WTC11 (cell line): ENCODE results near the gene BCAS3. TPM values are rescaled to one million over a fixed set of nuclear protein-coding genes. Genes with fewer than 3 reads are reported as not detected.

Experiments used
- ATAC-seq: fragments of 200-7000 bp; cut with Tn5 transposase; 2 replicates; pipeline ENCODE4 v1.10.0; 2021; ENCODE audit warnings: mild to moderate bottlenecking, moderate library complexity
- CTCF ChIA-PET: fragments of 300-600 bp; sonication (Branson Sonifier 250); formaldehyde crosslinking; loops from one replicate; lab custom pipeline; 2021; ENCODE audit warnings: antibody characterized with exemption; lab: Charles Lee
- POLR2A ChIA-PET: fragments of 350-600 bp; sonication (Branson Sonifier 250); formaldehyde crosslinking; loops from one replicate; lab custom pipeline; 2021; ENCODE audit warnings: antibody characterized with exemption; lab: Charles Lee
- DNase-seq: peaks from one replicate; pipeline ENCODE4 v3.0.0; 2021; ENCODE audit warnings: low spot score
- H3K27ac Mint-ChIP-seq: 2 replicates; pipeline ENCODE4 v1.8.0; 2021; ENCODE audit warnings: mixed read lengths
- H3K27me3 Mint-ChIP-seq: 2 replicates; pipeline ENCODE4 v1.8.0; 2021; ENCODE audit warnings: low read depth, mild to moderate bottlenecking, moderate library complexity, mixed read lengths
- H3K36me3 Mint-ChIP-seq: 2 replicates; pipeline ENCODE4 v1.8.0; 2021; ENCODE audit warnings: mixed read lengths
- H3K4me1 Mint-ChIP-seq: 2 replicates; pipeline ENCODE4 v1.8.0; 2022; ENCODE audit warnings: mixed read lengths
- H3K4me3 Mint-ChIP-seq: 2 replicates; pipeline ENCODE4 v1.8.0; 2021; ENCODE audit warnings: mild to moderate bottlenecking, moderate library complexity, mixed read lengths
- H3K9me3 Mint-ChIP-seq: 2 replicates; pipeline ENCODE4 v1.8.0; 2021; ENCODE audit warnings: mixed read lengths
- CBFB ChIP-seq: sonication (generic); formaldehyde crosslinking; IDR thresholded peaks from 2 replicates; pipeline ENCODE4 v1.8.1; 2022; ENCODE audit warnings: mild to moderate bottlenecking, low read depth, missing genetic modification reagents
- FOXK1 ChIP-seq: sonication (generic); formaldehyde crosslinking; IDR thresholded peaks from 2 replicates; pipeline ENCODE4 v1.8.0; 2022; ENCODE audit warnings: mild to moderate bottlenecking, moderate library complexity, missing genetic modification reagents
- IRF2 ChIP-seq: sonication (generic); formaldehyde crosslinking; IDR thresholded peaks from 2 replicates; pipeline ENCODE4 v1.8.0; 2022; ENCODE audit warnings: low read depth, missing genetic modification reagents, borderline replicate concordance
- JAZF1 ChIP-seq: fragments of 250-450 bp; sonication (Bioruptor Pico); IDR thresholded peaks from 2 replicates; pipeline ENCODE4 v1.9.0; 2021; ENCODE audit warnings: moderate library complexity, mild to moderate bottlenecking, inconsistent platforms
- NFYB ChIP-seq: sonication (generic); formaldehyde crosslinking; conservative IDR thresholded peaks from 2 replicates; pipeline ENCODE4 v1.8.0; 2022; ENCODE audit warnings: low read depth, missing genetic modification reagents
- NR1H2 ChIP-seq: sonication (generic); formaldehyde crosslinking; IDR thresholded peaks from 2 replicates; pipeline ENCODE4 v1.9.0; 2021; ENCODE audit warnings: mild to moderate bottlenecking, moderate library complexity, missing genetic modification reagents
- NR2C2 ChIP-seq: sonication (generic); formaldehyde crosslinking; IDR thresholded peaks from 2 replicates; pipeline ENCODE4 v1.8.0; 2022; ENCODE audit warnings: mild to moderate bottlenecking, missing genetic modification reagents
- RORB ChIP-seq: fragments of 250-450 bp; sonication (Bioruptor Pico); IDR thresholded peaks from 2 replicates; pipeline ENCODE4 v1.9.0; 2021; ENCODE audit warnings: mild to moderate bottlenecking
- SOX15 ChIP-seq: fragments of 250-450 bp; sonication (Bioruptor Pico); IDR thresholded peaks from 2 replicates; pipeline ENCODE4 v1.9.0; 2021; ENCODE audit warnings: mild to moderate bottlenecking
- TEAD1 ChIP-seq: sonication (generic); formaldehyde crosslinking; IDR thresholded peaks from 2 replicates; pipeline ENCODE4 v1.8.0; 2022; ENCODE audit warnings: mild to moderate bottlenecking, missing genetic modification reagents
- TP53 ChIP-seq: sonication (generic); formaldehyde crosslinking; IDR thresholded peaks from 2 replicates; pipeline ENCODE4 v1.8.1; 2023; ENCODE audit warnings: mild to moderate bottlenecking, missing genetic modification reagents
- ZNF219 ChIP-seq: sonication (generic); formaldehyde crosslinking; IDR thresholded peaks from 2 replicates; pipeline ENCODE4 v1.8.0; 2023; ENCODE audit warnings: missing genetic modification reagents, mild to moderate bottlenecking, borderline replicate concordance
- ZNF232 ChIP-seq: sonication (generic); formaldehyde crosslinking; IDR thresholded peaks from 2 replicates; pipeline ENCODE4 v1.8.0; 2022; ENCODE audit warnings: mild to moderate bottlenecking, missing genetic modification reagents
- ZNF317 ChIP-seq: sonication (generic); formaldehyde crosslinking; IDR thresholded peaks from 2 replicates; pipeline ENCODE4 v1.8.1; 2023; ENCODE audit warnings: low read depth, mild to moderate bottlenecking, moderate library complexity, missing genetic modification reagents, borderline replicate concordance
- total RNA-seq: library from RNA; stranded (reverse); gene quantifications from 3 replicates; pipeline ENCODE4 v1.2.3, GENCODE V29; 2021
- TF ChIP-seq, protein P1 (sequence below): sonication (generic); formaldehyde crosslinking; IDR thresholded peaks from 2 replicates; pipeline ENCODE4 v1.8.0; 2023; ENCODE audit warnings: missing genetic modification reagents, mild to moderate bottlenecking, borderline replicate concordance
- TF ChIP-seq, protein P2 (sequence below): sonication (generic); formaldehyde crosslinking; conservative IDR thresholded peaks from 2 replicates; pipeline ENCODE4 v1.8.1; 2023; ENCODE audit warnings: mild to moderate bottlenecking, low read depth, missing genetic modification reagents, moderate library complexity
- TF ChIP-seq, protein P3 (sequence below): sonication (generic); formaldehyde crosslinking; IDR thresholded peaks from 2 replicates; pipeline ENCODE4 v1.8.0; 2023; ENCODE audit warnings: mild to moderate bottlenecking, missing genetic modification reagents
- TF ChIP-seq, protein P4 (sequence below): sonication (generic); formaldehyde crosslinking; IDR thresholded peaks from 2 replicates; pipeline ENCODE4 v1.8.1; 2022; ENCODE audit warnings: mild to moderate bottlenecking, missing genetic modification reagents, moderate library complexity, borderline replicate concordance

Gene BCAS3
- total RNA-seq, 1 experiment from 2014 or later, result 15.5 TPM

DNA sequence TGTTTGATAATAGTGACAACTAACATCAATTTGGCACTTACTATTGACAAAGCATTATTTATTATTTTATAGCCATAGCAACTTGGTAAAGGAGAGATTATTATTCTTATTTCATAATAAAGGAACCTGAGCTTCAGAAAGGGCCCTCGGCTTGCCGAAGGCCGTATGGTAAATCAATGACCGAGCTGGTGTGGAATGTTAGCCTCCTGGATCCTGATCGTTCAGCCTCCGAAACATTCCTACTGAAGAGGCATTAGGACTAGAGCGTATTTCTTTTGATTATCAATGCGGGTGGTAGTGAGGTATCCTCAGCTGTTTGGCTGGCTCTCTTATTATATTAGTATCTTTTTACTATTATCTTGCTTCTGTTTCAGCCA, 522.7 kb downstream of the BCAS3 start (continued):
- TF ChIP-seq, protein P1, sequence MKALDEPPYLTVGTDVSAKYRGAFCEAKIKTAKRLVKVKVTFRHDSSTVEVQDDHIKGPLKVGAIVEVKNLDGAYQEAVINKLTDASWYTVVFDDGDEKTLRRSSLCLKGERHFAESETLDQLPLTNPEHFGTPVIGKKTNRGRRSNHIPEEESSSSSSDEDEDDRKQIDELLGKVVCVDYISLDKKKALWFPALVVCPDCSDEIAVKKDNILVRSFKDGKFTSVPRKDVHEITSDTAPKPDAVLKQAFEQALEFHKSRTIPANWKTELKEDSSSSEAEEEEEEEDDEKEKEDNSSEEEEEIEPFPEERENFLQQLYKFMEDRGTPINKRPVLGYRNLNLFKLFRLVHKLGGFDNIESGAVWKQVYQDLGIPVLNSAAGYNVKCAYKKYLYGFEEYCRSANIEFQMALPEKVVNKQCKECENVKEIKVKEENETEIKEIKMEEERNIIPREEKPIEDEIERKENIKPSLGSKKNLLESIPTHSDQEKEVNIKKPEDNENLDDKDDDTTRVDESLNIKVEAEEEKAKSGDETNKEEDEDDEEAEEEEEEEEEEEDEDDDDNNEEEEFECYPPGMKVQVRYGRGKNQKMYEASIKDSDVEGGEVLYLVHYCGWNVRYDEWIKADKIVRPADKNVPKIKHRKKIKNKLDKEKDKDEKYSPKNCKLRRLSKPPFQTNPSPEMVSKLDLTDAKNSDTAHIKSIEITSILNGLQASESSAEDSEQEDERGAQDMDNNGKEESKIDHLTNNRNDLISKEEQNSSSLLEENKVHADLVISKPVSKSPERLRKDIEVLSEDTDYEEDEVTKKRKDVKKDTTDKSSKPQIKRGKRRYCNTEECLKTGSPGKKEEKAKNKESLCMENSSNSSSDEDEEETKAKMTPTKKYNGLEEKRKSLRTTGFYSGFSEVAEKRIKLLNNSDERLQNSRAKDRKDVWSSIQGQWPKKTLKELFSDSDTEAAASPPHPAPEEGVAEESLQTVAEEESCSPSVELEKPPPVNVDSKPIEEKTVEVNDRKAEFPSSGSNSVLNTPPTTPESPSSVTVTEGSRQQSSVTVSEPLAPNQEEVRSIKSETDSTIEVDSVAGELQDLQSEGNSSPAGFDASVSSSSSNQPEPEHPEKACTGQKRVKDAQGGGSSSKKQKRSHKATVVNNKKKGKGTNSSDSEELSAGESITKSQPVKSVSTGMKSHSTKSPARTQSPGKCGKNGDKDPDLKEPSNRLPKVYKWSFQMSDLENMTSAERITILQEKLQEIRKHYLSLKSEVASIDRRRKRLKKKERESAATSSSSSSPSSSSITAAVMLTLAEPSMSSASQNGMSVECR (CRISPR knock-in tag), result no peak
- TF ChIP-seq NFYB (CRISPR knock-in tag), result no peak
- no peak for TF ChIP-seq IRF2 (CRISPR knock-in tag)
- TF ChIP-seq JAZF1 (CRISPR knock-in tag), result no peak
- TF ChIP-seq NR2C2 (CRISPR knock-in tag), result no peak
- TF ChIP-seq ZNF232 (CRISPR knock-in tag), result no peak
- no peak for TF ChIP-seq TP53
- no peak for TF ChIP-seq FOXK1 (CRISPR knock-in tag)
- TF ChIP-seq TEAD1 (CRISPR knock-in tag), result no peak
- TF ChIP-seq ZNF317 (CRISPR knock-in tag), result no peak
- no peak for TF ChIP-seq CBFB (CRISPR knock-in tag)
- TF ChIP-seq, all 79 proteins: peak for 0

DNA sequence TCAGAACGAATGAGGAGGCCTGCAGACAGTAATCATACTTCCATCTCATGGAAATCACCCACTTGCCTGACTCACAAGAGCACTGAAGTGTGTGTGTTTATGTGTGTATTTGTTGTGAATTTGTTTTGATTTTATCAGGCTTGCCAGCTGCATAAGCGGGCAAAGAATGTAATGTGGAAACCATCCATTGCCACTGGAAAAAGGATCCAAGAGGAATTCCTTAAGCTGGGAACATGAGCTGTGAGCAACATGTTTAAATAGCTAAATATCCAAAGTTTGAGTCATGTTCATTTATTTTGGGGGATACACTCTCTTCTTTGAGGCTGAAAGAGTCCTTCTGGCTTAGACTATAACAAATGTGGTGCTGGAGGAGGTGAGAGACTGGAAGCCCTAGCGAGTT, 523.6 kb downstream of the BCAS3 start:
- TF ChIP-seq, protein P2, sequence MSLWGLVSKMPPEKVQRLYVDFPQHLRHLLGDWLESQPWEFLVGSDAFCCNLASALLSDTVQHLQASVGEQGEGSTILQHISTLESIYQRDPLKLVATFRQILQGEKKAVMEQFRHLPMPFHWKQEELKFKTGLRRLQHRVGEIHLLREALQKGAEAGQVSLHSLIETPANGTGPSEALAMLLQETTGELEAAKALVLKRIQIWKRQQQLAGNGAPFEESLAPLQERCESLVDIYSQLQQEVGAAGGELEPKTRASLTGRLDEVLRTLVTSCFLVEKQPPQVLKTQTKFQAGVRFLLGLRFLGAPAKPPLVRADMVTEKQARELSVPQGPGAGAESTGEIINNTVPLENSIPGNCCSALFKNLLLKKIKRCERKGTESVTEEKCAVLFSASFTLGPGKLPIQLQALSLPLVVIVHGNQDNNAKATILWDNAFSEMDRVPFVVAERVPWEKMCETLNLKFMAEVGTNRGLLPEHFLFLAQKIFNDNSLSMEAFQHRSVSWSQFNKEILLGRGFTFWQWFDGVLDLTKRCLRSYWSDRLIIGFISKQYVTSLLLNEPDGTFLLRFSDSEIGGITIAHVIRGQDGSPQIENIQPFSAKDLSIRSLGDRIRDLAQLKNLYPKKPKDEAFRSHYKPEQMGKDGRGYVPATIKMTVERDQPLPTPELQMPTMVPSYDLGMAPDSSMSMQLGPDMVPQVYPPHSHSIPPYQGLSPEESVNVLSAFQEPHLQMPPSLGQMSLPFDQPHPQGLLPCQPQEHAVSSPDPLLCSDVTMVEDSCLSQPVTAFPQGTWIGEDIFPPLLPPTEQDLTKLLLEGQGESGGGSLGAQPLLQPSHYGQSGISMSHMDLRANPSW (CRISPR knock-in tag), result no peak
- TF ChIP-seq, protein P3, sequence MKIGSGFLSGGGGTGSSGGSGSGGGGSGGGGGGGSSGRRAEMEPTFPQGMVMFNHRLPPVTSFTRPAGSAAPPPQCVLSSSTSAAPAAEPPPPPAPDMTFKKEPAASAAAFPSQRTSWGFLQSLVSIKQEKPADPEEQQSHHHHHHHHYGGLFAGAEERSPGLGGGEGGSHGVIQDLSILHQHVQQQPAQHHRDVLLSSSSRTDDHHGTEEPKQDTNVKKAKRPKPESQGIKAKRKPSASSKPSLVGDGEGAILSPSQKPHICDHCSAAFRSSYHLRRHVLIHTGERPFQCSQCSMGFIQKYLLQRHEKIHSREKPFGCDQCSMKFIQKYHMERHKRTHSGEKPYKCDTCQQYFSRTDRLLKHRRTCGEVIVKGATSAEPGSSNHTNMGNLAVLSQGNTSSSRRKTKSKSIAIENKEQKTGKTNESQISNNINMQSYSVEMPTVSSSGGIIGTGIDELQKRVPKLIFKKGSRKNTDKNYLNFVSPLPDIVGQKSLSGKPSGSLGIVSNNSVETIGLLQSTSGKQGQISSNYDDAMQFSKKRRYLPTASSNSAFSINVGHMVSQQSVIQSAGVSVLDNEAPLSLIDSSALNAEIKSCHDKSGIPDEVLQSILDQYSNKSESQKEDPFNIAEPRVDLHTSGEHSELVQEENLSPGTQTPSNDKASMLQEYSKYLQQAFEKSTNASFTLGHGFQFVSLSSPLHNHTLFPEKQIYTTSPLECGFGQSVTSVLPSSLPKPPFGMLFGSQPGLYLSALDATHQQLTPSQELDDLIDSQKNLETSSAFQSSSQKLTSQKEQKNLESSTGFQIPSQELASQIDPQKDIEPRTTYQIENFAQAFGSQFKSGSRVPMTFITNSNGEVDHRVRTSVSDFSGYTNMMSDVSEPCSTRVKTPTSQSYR (CRISPR knock-in tag), result no peak
- TF ChIP-seq ZNF219 (CRISPR knock-in tag) (no peak), RORB (CRISPR knock-in tag) (no peak), NR1H2 (no peak), SOX15 (CRISPR knock-in tag) (no peak), CBFB (CRISPR knock-in tag) (no peak)
- TF ChIP-seq, protein P4, sequence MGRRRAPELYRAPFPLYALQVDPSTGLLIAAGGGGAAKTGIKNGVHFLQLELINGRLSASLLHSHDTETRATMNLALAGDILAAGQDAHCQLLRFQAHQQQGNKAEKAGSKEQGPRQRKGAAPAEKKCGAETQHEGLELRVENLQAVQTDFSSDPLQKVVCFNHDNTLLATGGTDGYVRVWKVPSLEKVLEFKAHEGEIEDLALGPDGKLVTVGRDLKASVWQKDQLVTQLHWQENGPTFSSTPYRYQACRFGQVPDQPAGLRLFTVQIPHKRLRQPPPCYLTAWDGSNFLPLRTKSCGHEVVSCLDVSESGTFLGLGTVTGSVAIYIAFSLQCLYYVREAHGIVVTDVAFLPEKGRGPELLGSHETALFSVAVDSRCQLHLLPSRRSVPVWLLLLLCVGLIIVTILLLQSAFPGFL (CRISPR knock-in tag), result no peak
- DNase-seq, result no peak
- Mint-ChIP-seq H3K4me1 (peaks cover 19% of the 10 kb centered on the region), H3K27me3 (no peaks in the 10 kb centered on the region), H3K36me3 (no peaks in the 10 kb centered on the region), H3K27ac (peak overlapping the region; percentile 58; the same call in 1 of the 2 replicates), H3K9me3 (0 out of 2 replicates have a peak, but pooled peaks cover 3% of the 10 kb centered on the region), H3K4me3 (no peak overlapping the region)
- no peak for ATAC-seq
- POLR2A ChIA-PET, result no interaction called here
- CTCF ChIA-PET, result no interaction called here
